ENCODE measurements around the gene SLC23A2.

DNA sequence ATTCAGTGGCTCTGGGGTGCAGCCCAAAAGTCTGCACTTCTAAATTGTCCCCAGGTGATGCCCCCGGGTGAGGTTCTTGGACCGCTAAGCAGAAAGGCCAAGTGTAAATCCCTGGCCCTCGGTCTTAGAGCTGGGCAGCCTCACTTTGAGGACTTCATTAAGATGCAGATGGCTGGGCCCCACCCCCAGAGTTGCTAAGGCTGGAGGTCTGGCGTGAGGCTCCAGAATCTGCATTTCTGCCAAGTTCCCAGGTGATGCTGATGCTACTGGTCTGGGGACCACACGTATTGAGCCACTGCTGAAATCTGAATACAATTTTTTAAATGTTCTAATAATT, 735 bp upstream of the SLC23A2 start:
- no peak for TF ChIP-seq CTCF (IDR thresholded peaks at IDR 0.05)
- TF ChIP-seq SIN3A (IDR thresholded peaks at IDR 0.05; ENCODE audit: borderline replicate concordance, insufficient read depth, low read depth, low read length), result no peak

Measured in Panc1 (cell line).